HepG2 (cell line): ENCODE measurements around the gene TSPAN5. TPM values are rescaled to one million over a fixed set of nuclear protein-coding genes. Genes with fewer than 3 reads are reported as not detected.

Source experiments
- ATAC-seq: fragments of 200-7000 bp; cut with Tn5 transposase; 3 replicates; pipeline ENCODE4 v1.9.1; 2020; ENCODE audit warnings: mild to moderate bottlenecking, moderate library complexity
- BruUV-seq: library from RNA; stranded (reverse); fragments of 400-500 nt; replicated peaks from 2 replicates; lab custom pipeline; 2021; lab: Mats Ljungman, UMichigan
- CTCF ChIA-PET: fragments of 300-600 bp; formaldehyde crosslinking; extraction: SDS; loops from one replicate; lab custom pipeline; 2021; ENCODE audit warnings: low total read pairs, inconsistent platforms, low intra/inter-chr PET ratio; lab: Yijun Ruan, JAX
- POLR2A ChIA-PET: fragments of 350-600 bp; sonication (Branson Sonifier 250); formaldehyde crosslinking; loops from one replicate; lab custom pipeline; 2020; ENCODE audit warnings: antibody characterized with exemption, inconsistent platforms; lab: Yijun Ruan, JAX
- DNase-seq: peaks from one replicate; pipeline ENCODE4 v3.0.0-alpha.2; 2015; ENCODE audit warnings: low spot score
- FAIRE-seq: peaks from 3 replicates; lab custom pipeline; 2011; peaks lifted over from hg19 to GRCh38; lab: Jason Lieb, UNC
- H2AFZ ChIP-seq: one replicate; pipeline ENCODE4 v1.6.1; 2011; ENCODE audit warnings: low read length, inconsistent platforms
- H3K27ac ChIP-seq: fragments of 300-600 bp; 3 replicates; pipeline ENCODE4 v1.8.0; 2011; ENCODE audit warnings: mixed run types, mild to moderate bottlenecking, mixed read lengths, low read length, inconsistent platforms; ENCODE audit not compliant: insufficient read depth; ENCODE audit errors: extremely low read length
- H3K27me3 ChIP-seq, 2 experiments: fragments of 200-600 bp in 1 of 2; 2 replicates in 1 of 2; 3 replicates in 1 of 2; pipeline versions ENCODE4 v1.6.0 to v1.8.0; 2011; ENCODE audit warnings: low read length in 2 of 2, mild to moderate bottlenecking in 2 of 2, moderate library complexity in 2 of 2, inconsistent platforms in 1 of 2; ENCODE audit not compliant: insufficient read depth in 2 of 2, control insufficient read depth in 1 of 2
- H3K36me3 ChIP-seq, 2 experiments: fragments of 200-600 bp in 1 of 2; replicated peaks in 1 of 2; 2 replicates in 1 of 2; 3 replicates in 1 of 2; pipeline versions ENCODE4 v1.5.1 to v1.8.0; 2011; ENCODE audit warnings: low read length in 2 of 2, inconsistent platforms in 1 of 2; ENCODE audit not compliant: insufficient read depth in 2 of 2, control insufficient read depth in 1 of 2
- H3K4me1 ChIP-seq: 2 replicates; pipeline ENCODE4 v1.5.1; 2012; ENCODE audit warnings: low read length, inconsistent platforms; ENCODE audit not compliant: insufficient read depth
- H3K4me2 ChIP-seq: 2 replicates; pipeline ENCODE4 v1.6.0; 2011; ENCODE audit warnings: low read depth, low read length, inconsistent platforms
- H3K4me3 ChIP-seq, 3 experiments: fragments of 200-600 bp in 1 of 3; sonication (generic), shearing (Covaris generic) in 1 of 3; replicated peaks in 1 of 3; 2 replicates each; pipeline ENCODE4 v1.5.1; 2011 to 2016; ENCODE audit warnings: low read length in 3 of 3, inconsistent platforms in 2 of 3, low read depth in 2 of 3, mild to moderate bottlenecking in 2 of 3, control low read depth in 1 of 3, mixed read lengths in 1 of 3; ENCODE audit not compliant: insufficient read depth in 1 of 3
- H3K79me2 ChIP-seq: one replicate; pipeline ENCODE4 v1.6.1; 2011; ENCODE audit warnings: low read length, inconsistent platforms; ENCODE audit not compliant: insufficient read depth
- H3K9ac ChIP-seq: 2 replicates; pipeline ENCODE4 v1.6.0; 2011; ENCODE audit warnings: mild to moderate bottlenecking, low read depth, low read length, inconsistent platforms; ENCODE audit not compliant: insufficient read depth
- H3K9me3 ChIP-seq: 2 replicates; pipeline ENCODE4 v1.5.1; 2012; ENCODE audit warnings: mild to moderate bottlenecking, low read length
- H4K20me1 ChIP-seq: 2 replicates; pipeline ENCODE4 v1.6.0; 2011; ENCODE audit warnings: inconsistent platforms, mild to moderate bottlenecking, low read length, moderate library complexity; ENCODE audit not compliant: insufficient read depth
- AGO1 ChIP-seq: fragments of 200-400 bp; formaldehyde crosslinking; IDR thresholded peaks from 2 replicates; pipeline ENCODE4 v1.6.1; 2017; ENCODE audit warnings: mild to moderate bottlenecking, low read depth, low read length, moderate library complexity; ENCODE audit not compliant: poor library complexity, severe bottlenecking
- ATF7 ChIP-seq, 2 experiments: fragments of 450-650 bp in 1 of 2; sonication (generic) in 1 of 2; formaldehyde crosslinking in 1 of 2; IDR thresholded peaks; 2 replicates each; pipeline versions ENCODE4 v1.4.0 to v1.6.1; 2016 to 2020; ENCODE audit warnings: antibody characterized with exemption in 1 of 2, mild to moderate bottlenecking in 1 of 2, missing genetic modification reagents in 1 of 2
- FOXK1 ChIP-seq: sonication (generic); formaldehyde crosslinking; IDR thresholded peaks from 2 replicates; pipeline ENCODE4 v1.4.0; 2020; ENCODE audit warnings: low read depth, missing genetic modification reagents, borderline replicate concordance
- FOXO4 ChIP-seq: sonication (generic); formaldehyde crosslinking; conservative IDR thresholded peaks from 2 replicates; pipeline ENCODE4 v1.8.1; 2023; ENCODE audit warnings: missing genetic modification reagents
- KIAA2018 ChIP-seq: sonication (generic); formaldehyde crosslinking; IDR thresholded peaks from 2 replicates; pipeline ENCODE4 v1.5.0; 2020; ENCODE audit warnings: mild to moderate bottlenecking, missing genetic modification reagents, borderline replicate concordance
- SIN3A ChIP-seq: IDR thresholded peaks from 2 replicates; pipeline ENCODE4 v1.6.1; 2011; ENCODE audit warnings: low read depth, mild to moderate bottlenecking, control low read depth, low read length, borderline replicate concordance
- ZFY ChIP-seq: sonication (generic); formaldehyde crosslinking; IDR thresholded peaks from 2 replicates; pipeline ENCODE4 v1.4.0; 2020; ENCODE audit warnings: missing genetic modification reagents
- ZNF44 ChIP-seq: sonication (generic); formaldehyde crosslinking; IDR thresholded peaks from 2 replicates; pipeline ENCODE4 v1.5.1; 2020; ENCODE audit warnings: mild to moderate bottlenecking, missing genetic modification reagents
- ZNF562 ChIP-seq: sonication (generic); formaldehyde crosslinking; IDR thresholded peaks from 2 replicates; pipeline ENCODE4 v1.8.0; 2022; ENCODE audit warnings: missing genetic modification reagents, borderline replicate concordance
- ZNF784 ChIP-seq: sonication (generic); formaldehyde crosslinking; IDR thresholded peaks from 2 replicates; pipeline ENCODE4 v1.5.1; 2020; ENCODE audit warnings: missing genetic modification reagents, mild to moderate bottlenecking, borderline replicate concordance
- WGBS: methylation state at CpG from one replicate; pipeline ENCODE4 v1.1.6; 2017; ENCODE audit warnings: low lambda C conversion rate; 5-methylcytosine and 5-hydroxymethylcytosine counted together
- in situ Hi-C: cut with HindIII; loops from 2 replicates; pipeline ENCODE4 v1.10.0; 2017; ENCODE audit warnings: low pct_unique_long_range_greater_than_20kb; ENCODE audit not compliant: extremely low pct_ligation_motif_present
- intact Hi-C: fragments of 100-400 bp; cut with micrococcal nuclease; formaldehyde crosslinking; loops from one replicate; pipeline ENCODE4 v1.10.0; 2022; ENCODE audit not compliant: unreplicated experiment
- polyA plus RNA-seq, 8 experiments: library from polyadenylated mRNA; depleted of rRNA in 3 of 8; stranded (reverse) in 7 of 8; unstranded in 1 of 8; fragments of >200 nt; fragmentation: Illumina TruSeq in 4 of 8; extraction: Trizol in 4 of 8; gene quantifications; 2 replicates each; pipeline versions ENCODE4 v1.2.1 to v1.2.3, GENCODE V29; 2011 to 2016; ENCODE audit warnings: low read depth in 4 of 8, missing spikeins in 1 of 8, mixed read lengths in 1 of 8; ENCODE audit not compliant: insufficient read depth in 1 of 8
- total RNA-seq, 5 experiments: library from RNA; depleted of rRNA; stranded (reverse); fragments of >200 nt; fragmentation: Illumina TruSeq; extraction: Trizol; gene quantifications; 2 replicates each; pipeline ENCODE4 v1.2.3, GENCODE V29; 2016; ENCODE audit warnings: low read depth in 1 of 5

TSPAN5 gene
- total and polyA plus RNA-seq, 2 of the 13 experiments (the other 11 are each of a cell fraction or from before 2014, with no cell fraction given) = 0.20 to 0.53 TPM

GRCh38 chr4:98648602-98649001 is 9.8 kb downstream of the TSPAN5 start (continued):
- TF ChIP-seq AGO1 (no peak), ZNF784 (CRISPR knock-in tag) (no peak), FOXO4 (no peak), FOXK1 (CRISPR knock-in tag) (no peak)

GRCh38 chr4:98646422-98646821 is 12.0 kb downstream of the TSPAN5 start:
- Histone ChIP-seq H3K27me3 (no peaks in the 10 kb centered on the region; a peak in 1 of 5 replicates), H3K27ac (no peak overlapping the region), H2AFZ (no peak overlapping the region), H4K20me1 (no peaks in the 10 kb centered on the region), H3K9ac (no peak overlapping the region), H3K4me2 (no peak overlapping the region), H3K9me3 (no peaks in the 10 kb centered on the region), H3K79me2 (no peaks in the 10 kb centered on the region), H3K36me3 (no peaks in the 10 kb centered on the region), H3K4me3 (no peak overlapping the region), H3K4me1 (no peaks in the 10 kb centered on the region)
- BruUV-seq = no TSS peak
- TF ChIP-seq ZFY (CRISPR knock-in tag) (no peak), ATF7 (IDR thresholded peaks at IDR 0.05) (no peak), ATF7 (CRISPR knock-in tag; IDR thresholded peaks at IDR 0.05) (no peak), SIN3A (no peak), ZNF44 (CRISPR knock-in tag) (no peak), ZNF562 (CRISPR knock-in tag) (no peak), KIAA2018 (CRISPR knock-in tag) (no peak)
- no peak for DNase-seq
- FAIRE-seq = no peak
- in situ Hi-C loops = no loop called here
- WGBS = 92% methylated on average over 3 of the region's 3 CpGs
- CTCF ChIA-PET = no interaction called here
- ATAC-seq = no peak
- POLR2A ChIA-PET = no interaction called here
- intact Hi-C loops = no loop called here
